OCI-LY1 (cell line): ENCODE data around the gene DAAM1.

ENCODE experiments used
- H2AFZ ChIP-seq: fragments of 200-600 bp; sonication (generic), shearing (Covaris generic); 2 replicates; pipeline ENCODE4 v1.6.0; 2014; ENCODE audit warnings: antibody characterized with exemption, mild to moderate bottlenecking, low read length
- H3F3A ChIP-seq: fragments of 200-600 bp; sonication (generic), shearing (Covaris generic); 2 replicates; pipeline ENCODE4 v1.6.0; 2014; ENCODE audit warnings: mild to moderate bottlenecking, antibody characterized with exemption, low read length, moderate library complexity; ENCODE audit not compliant: insufficient read depth
- H3K27ac ChIP-seq: fragments of 200-600 bp; sonication (generic); 2 replicates; pipeline ENCODE4 v1.5.1; 2014; ENCODE audit warnings: low read length, mixed run types, mild to moderate bottlenecking, low read depth; ENCODE audit not compliant: poor library complexity, severe bottlenecking
- H3K27me3 ChIP-seq: fragments of 200-600 bp; sonication (generic); 2 replicates; pipeline ENCODE4 v1.6.0; 2014; ENCODE audit warnings: antibody characterized with exemption, mild to moderate bottlenecking, low read length, moderate library complexity; ENCODE audit not compliant: insufficient read depth
- H3K36me3 ChIP-seq: fragments of 200-600 bp; sonication (generic); 2 replicates; pipeline ENCODE4 v1.6.1; 2014; ENCODE audit warnings: mild to moderate bottlenecking, antibody characterized with exemption, low read length, moderate library complexity, mixed read lengths; ENCODE audit not compliant: insufficient read depth
- H3K4me1 ChIP-seq: fragments of 200-600 bp; sonication (generic); 2 replicates; pipeline ENCODE4 v1.5.1; 2014; ENCODE audit warnings: mild to moderate bottlenecking, low read length, moderate library complexity; ENCODE audit not compliant: insufficient read depth, severe bottlenecking
- H3K4me2 ChIP-seq: fragments of 200-600 bp; sonication (generic), shearing (Covaris generic); 2 replicates; pipeline ENCODE4 v1.6.1; 2014; ENCODE audit warnings: low read length
- H3K4me3 ChIP-seq: fragments of 200-600 bp; sonication (generic); 2 replicates; pipeline ENCODE4 v1.5.1; 2014; ENCODE audit warnings: low read length, low read depth, mild to moderate bottlenecking, mixed read lengths; ENCODE audit not compliant: poor library complexity, severe bottlenecking
- H3K79me2 ChIP-seq: fragments of 200-600 bp; shearing (Covaris generic); 2 replicates; pipeline ENCODE4 v1.6.1; 2016; ENCODE audit warnings: mixed run types, low read length, mixed read lengths; ENCODE audit not compliant: insufficient read depth
- H3K9ac ChIP-seq: fragments of 200-600 bp; sonication (generic), shearing (Covaris generic); 2 replicates; pipeline ENCODE4 v1.6.1; 2014; ENCODE audit warnings: mild to moderate bottlenecking, low read length, mixed read lengths
- H3K9me2 ChIP-seq: fragments of 200-600 bp; sonication (generic), shearing (Covaris generic); 2 replicates; pipeline ENCODE4 v1.6.1; 2014; ENCODE audit warnings: low read depth, mild to moderate bottlenecking, low read length, mixed read lengths
- H3K9me3 ChIP-seq: fragments of 200-600 bp; shearing (Covaris generic); 2 replicates; pipeline ENCODE4 v1.6.1; 2014; ENCODE audit warnings: low read length, mixed read lengths
- H4K20me1 ChIP-seq: fragments of 200-600 bp; sonication (generic), shearing (Covaris generic); 2 replicates; pipeline ENCODE4 v1.6.0; 2016; ENCODE audit warnings: mild to moderate bottlenecking, low read length; ENCODE audit not compliant: insufficient read depth
- CTCF ChIP-seq: fragments of 200-600 bp; sonication (generic), shearing (Covaris generic); IDR thresholded peaks from 2 replicates; pipeline ENCODE4 v1.5.1; 2017; ENCODE audit warnings: mild to moderate bottlenecking, antibody characterized with exemption, low read length, moderate library complexity, mixed read lengths
- EZH2 ChIP-seq: fragments of 200-600 bp; sonication (generic), shearing (Covaris generic); IDR thresholded peaks from 2 replicates; pipeline ENCODE4 v1.8.0; 2017; ENCODE audit warnings: borderline replicate concordance, mixed run types, mild to moderate bottlenecking, antibody characterized with exemption, low read length, moderate library complexity, mixed read lengths

DAAM1 gene

GRCh38 chr14:59338761-59339160 lies 150.3 kb downstream of the DAAM1 start:
- H3K9ac ChIP-seq: no peak overlapping the region
- H2AFZ ChIP-seq: no peak overlapping the region
- no peaks in the 10 kb centered on the region for H3K9me3 ChIP-seq
- peaks cover 10% of the 10 kb centered on the region for H3K4me1 ChIP-seq
- no peak overlapping the region for H3K27ac ChIP-seq
- H3K79me2 ChIP-seq: no peaks in the 10 kb centered on the region
- H3K9me2 ChIP-seq: no peaks in the 10 kb centered on the region
- no peak overlapping the region for H3K4me3 ChIP-seq
- no peaks in the 10 kb centered on the region for H3K27me3 ChIP-seq
- no peak overlapping the region for H3K4me2 ChIP-seq
- H3K36me3 ChIP-seq: peaks cover 82% of the 10 kb centered on the region
- TF ChIP-seq CTCF (no peak), EZH2 (no peak)
- H3F3A ChIP-seq: no peaks in the 10 kb centered on the region
- no peaks in the 10 kb centered on the region for H4K20me1 ChIP-seq

GRCh38 chr14:59339524-59340330 lies 151.3 kb downstream of the DAAM1 start:
- Histone ChIP-seq H3K27me3 (no peaks in the 10 kb centered on the region), H3K4me3 (no peak overlapping the region), H3K4me1 (peaks cover 15% of the 10 kb centered on the region), H3F3A (no peaks in the 10 kb centered on the region), H3K4me2 (no peak overlapping the region), H3K36me3 (peaks cover 79% of the 10 kb centered on the region), H2AFZ (no peak overlapping the region), H3K27ac (no peak overlapping the region), H3K9ac (no peak overlapping the region), H3K9me3 (no peaks in the 10 kb centered on the region), H4K20me1 (no peaks in the 10 kb centered on the region), H3K9me2 (no peaks in the 10 kb centered on the region), H3K79me2 (no peaks in the 10 kb centered on the region)
- TF ChIP-seq CTCF: no peak
- no peak for TF ChIP-seq EZH2

- no peak for TF ChIP-seq EZH2
- no peak for TF ChIP-seq CTCF
- no peak overlapping the region for H3K4me2 ChIP-seq
- H3K9me3 ChIP-seq: no peaks in the 10 kb centered on the region
- peaks cover 23% of the 10 kb centered on the region for H3K4me1 ChIP-seq
- no peaks in the 10 kb centered on the region for H3F3A ChIP-seq
- H3K4me3 ChIP-seq: no peak overlapping the region
- H2AFZ ChIP-seq: no peak overlapping the region
- H3K36me3 ChIP-seq: peaks cover 76% of the 10 kb centered on the region; the same call in 1 of the 2 replicates
- H3K79me2 ChIP-seq: no peaks in the 10 kb centered on the region
- no peaks in the 10 kb centered on the region for H3K27me3 ChIP-seq
- H4K20me1 ChIP-seq: no peaks in the 10 kb centered on the region
- no peak overlapping the region for H3K9ac ChIP-seq
- H3K27ac ChIP-seq: no peak overlapping the region
- no peaks in the 10 kb centered on the region for H3K9me2 ChIP-seq
Measured at GRCh38 chr14:59341858-59342477, 153.5 kb downstream of the DAAM1 start.
